HFFc6 (cell line): ENCODE measurements around the gene AUTS2. TPM values are rescaled to one million over a fixed set of nuclear protein-coding genes. Genes with fewer than 3 reads are reported as not detected.

Experiments used
- DNase-seq: peaks from one replicate; pipeline ENCODE4 v3.0.0-alpha.2; 2018
- H3K27ac Mint-ChIP-seq: 2 replicates; pipeline ENCODE4 v1.8.0; 2020; ENCODE audit warnings: mild to moderate bottlenecking, mixed read lengths
- H3K27me3 Mint-ChIP-seq: 2 replicates; pipeline ENCODE4 v1.8.0; 2021; ENCODE audit warnings: mild to moderate bottlenecking, moderate library complexity, mixed read lengths; ENCODE audit not compliant: insufficient read depth
- H3K36me3 Mint-ChIP-seq: 2 replicates; pipeline ENCODE4 v1.8.0; 2021; ENCODE audit warnings: low read depth, mixed read lengths
- H3K4me1 Mint-ChIP-seq: 2 replicates; pipeline ENCODE4 v1.8.0; 2020; ENCODE audit warnings: low read depth, mixed read lengths
- H3K4me3 Mint-ChIP-seq: 2 replicates; pipeline ENCODE4 v1.8.0; 2020; ENCODE audit warnings: mild to moderate bottlenecking, moderate library complexity, mixed read lengths
- H3K9me3 Mint-ChIP-seq: 2 replicates; pipeline ENCODE4 v1.8.0; 2020; ENCODE audit warnings: mild to moderate bottlenecking, mixed read lengths
- total RNA-seq, 6 experiments: library from RNA; stranded (reverse); fragmentation: NEBNext Ultra II Directional; extraction: Animal tissue kit (Norgen Biotek cat#: 25700); gene quantifications; 2 replicates in 1 of 6; 3 replicates in 5 of 6; pipeline ENCODE4 v1.2.3, GENCODE V29; 2021
- TF ChIP-seq, protein P1 (sequence below): fragments of 200-600 bp; sonication (generic); IDR thresholded peaks from 2 replicates; pipeline ENCODE4 v1.5.0; 2021; ENCODE audit warnings: antibody characterized with exemption, mild to moderate bottlenecking

The AUTS2 gene
- total RNA-seq, 6 experiments from 2014 or later, result 0.02 to 0.19 (median 0.16) TPM; not detected in 2

DNA sequence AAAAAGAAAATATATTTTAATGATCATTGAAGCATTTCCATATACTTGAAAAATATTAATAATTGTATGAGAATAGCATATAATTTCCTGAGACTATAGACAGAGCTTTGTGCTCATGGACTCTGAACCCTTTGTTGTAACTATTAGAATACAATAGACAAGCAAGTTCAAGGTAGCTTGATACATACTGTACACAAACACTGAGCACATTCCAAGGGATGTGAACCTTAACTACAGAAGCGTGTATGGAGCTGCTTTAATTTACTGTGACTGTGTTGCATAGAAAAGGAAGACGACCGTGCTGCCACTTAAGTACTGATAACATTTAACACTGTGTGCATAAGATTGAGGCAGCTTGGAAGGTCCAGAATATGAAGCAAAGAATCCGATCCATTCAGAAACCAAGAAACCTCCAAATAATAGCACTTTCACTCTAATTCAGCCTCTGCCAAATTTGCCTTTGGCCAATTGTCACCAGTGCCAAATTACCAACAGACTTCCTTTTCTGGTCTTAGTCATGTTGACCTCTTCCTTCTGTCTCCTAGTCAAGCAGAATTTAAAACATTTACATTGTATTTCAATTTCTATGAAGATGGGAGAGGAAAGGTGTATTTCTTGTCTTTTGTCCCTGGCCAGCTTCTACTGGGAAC lies 967.6 kb downstream of the AUTS2 start:
- Mint-ChIP-seq H3K4me3 (no peak overlapping the region), H3K36me3 (no peaks in the 10 kb centered on the region), H3K27ac (no peak overlapping the region), H3K9me3 (peaks cover 44% of the 10 kb centered on the region), H3K4me1 (no peaks in the 10 kb centered on the region), H3K27me3 (no peaks in the 10 kb centered on the region)
- no peak for DNase-seq
- TF ChIP-seq, protein P1, sequence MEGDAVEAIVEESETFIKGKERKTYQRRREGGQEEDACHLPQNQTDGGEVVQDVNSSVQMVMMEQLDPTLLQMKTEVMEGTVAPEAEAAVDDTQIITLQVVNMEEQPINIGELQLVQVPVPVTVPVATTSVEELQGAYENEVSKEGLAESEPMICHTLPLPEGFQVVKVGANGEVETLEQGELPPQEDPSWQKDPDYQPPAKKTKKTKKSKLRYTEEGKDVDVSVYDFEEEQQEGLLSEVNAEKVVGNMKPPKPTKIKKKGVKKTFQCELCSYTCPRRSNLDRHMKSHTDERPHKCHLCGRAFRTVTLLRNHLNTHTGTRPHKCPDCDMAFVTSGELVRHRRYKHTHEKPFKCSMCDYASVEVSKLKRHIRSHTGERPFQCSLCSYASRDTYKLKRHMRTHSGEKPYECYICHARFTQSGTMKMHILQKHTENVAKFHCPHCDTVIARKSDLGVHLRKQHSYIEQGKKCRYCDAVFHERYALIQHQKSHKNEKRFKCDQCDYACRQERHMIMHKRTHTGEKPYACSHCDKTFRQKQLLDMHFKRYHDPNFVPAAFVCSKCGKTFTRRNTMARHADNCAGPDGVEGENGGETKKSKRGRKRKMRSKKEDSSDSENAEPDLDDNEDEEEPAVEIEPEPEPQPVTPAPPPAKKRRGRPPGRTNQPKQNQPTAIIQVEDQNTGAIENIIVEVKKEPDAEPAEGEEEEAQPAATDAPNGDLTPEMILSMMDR, result no peak

DNA sequence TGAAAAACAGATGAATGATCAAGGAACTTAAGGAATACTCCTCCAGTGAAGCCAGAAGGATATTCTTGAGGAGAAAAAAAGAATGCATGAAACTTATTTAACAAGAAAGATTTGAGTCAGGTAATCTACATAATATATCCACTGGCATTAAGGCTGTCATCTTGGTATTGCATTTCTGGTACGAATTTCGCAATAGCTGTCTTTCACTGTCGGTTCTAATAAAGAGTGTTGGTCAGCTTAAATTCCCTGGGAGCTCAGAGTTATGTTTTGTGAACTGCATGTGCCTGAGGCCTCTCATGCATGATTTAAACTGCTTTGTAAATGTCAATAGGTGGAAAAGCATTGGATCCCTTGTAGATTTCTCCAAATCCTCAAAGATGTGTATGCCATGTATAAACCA lies 968.4 kb downstream of the AUTS2 start:
- no peaks in the 10 kb centered on the region for H3K27me3 Mint-ChIP-seq
- no peak for DNase-seq
- no peak overlapping the region for H3K27ac Mint-ChIP-seq
- H3K4me3 Mint-ChIP-seq, result no peak overlapping the region
- H3K4me1 Mint-ChIP-seq, result no peaks in the 10 kb centered on the region
- no peaks in the 10 kb centered on the region for H3K36me3 Mint-ChIP-seq
- TF ChIP-seq, protein P1, result no peak
- H3K9me3 Mint-ChIP-seq, result peaks cover 49% of the 10 kb centered on the region

DNA sequence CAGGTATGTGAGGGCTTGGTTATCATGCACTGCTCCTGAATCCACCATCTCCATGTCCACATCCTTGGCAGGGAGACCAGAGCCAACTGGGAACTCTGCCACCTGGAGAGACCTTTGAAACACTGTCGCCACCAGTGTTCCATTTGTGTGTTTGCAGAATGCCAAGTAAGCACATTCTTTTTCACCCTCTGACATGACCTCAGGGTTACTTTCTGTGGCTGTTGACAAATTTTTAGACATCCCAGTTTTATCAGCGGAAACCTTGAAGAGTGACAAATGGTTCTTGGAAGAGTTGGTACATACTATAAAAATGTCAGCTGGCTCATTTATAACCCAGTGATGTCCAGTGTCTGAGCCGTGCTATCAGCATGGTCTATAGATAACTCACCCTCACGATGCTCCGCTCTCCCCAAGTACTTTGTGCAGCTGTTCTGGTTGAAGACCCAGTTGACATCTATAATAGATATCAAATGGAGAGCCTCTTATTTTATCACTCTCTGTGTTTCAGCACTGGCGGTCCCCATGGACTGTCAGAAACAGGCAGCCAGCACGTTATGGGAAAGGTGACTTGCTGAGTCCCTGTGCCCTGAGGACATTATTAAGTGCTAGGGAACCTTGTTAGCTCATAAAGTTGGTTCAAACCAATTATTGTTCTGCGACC lies 970.5 kb downstream of the AUTS2 start:
- Mint-ChIP-seq H3K27me3 (no peaks in the 10 kb centered on the region), H3K9me3 (peaks cover 56% of the 10 kb centered on the region), H3K36me3 (no peaks in the 10 kb centered on the region), H3K4me3 (no peak overlapping the region), H3K4me1 (no peaks in the 10 kb centered on the region), H3K27ac (no peak overlapping the region)
- TF ChIP-seq, protein P1, result no peak
- no peak for DNase-seq

DNA sequence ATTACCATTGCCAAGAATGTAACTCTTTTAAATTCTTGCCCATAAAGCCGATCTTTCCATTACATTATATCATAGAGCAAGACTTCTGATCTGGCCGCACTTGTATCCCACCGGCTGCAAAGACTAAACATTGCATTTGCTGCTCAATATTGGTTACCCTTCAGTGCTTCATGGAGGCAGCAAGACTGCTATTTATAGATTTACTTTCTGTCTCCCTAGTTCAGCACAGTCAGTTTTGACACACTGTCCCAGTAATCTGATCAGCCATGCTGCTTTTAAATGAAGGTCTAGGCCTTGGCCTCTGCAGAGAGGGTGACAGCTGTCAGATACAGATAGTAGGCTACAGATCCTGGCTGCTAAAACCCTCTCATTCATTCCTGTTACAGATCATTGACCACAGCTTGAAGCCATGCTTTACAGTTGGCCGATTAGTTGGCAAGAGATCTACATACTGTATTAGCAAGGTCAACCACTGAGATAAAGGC lies 971.1 kb downstream of the AUTS2 start:
- no peak for DNase-seq
- Mint-ChIP-seq H3K27me3 (no peaks in the 10 kb centered on the region), H3K4me3 (no peak overlapping the region), H3K9me3 (peaks cover 56% of the 10 kb centered on the region), H3K27ac (no peak overlapping the region), H3K36me3 (no peaks in the 10 kb centered on the region), H3K4me1 (no peaks in the 10 kb centered on the region)
- TF ChIP-seq, protein P1, result no peak

DNA sequence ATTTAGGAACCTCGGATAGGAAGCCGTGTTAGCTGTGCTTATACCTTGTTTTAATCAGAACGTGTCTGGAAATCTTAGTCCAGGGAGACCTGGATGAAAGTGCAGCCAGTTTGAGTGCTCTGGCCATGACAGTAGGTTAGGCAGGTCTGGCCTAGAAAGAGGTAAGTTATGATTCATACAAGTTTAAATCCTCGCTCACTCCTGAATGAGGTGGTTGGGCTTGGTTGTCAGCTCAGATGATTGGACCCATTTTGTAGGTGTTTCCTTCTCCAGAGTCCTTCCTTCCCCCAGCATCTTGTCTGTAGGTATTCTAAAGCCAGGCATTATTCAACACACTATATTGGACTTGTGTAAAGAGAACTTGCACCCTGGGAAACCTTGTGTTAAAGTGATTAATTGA lies 971.8 kb downstream of the AUTS2 start:
- no peaks in the 10 kb centered on the region for H3K4me1 Mint-ChIP-seq
- H3K9me3 Mint-ChIP-seq, result peaks cover 56% of the 10 kb centered on the region
- no peak overlapping the region for H3K27ac Mint-ChIP-seq
- H3K4me3 Mint-ChIP-seq, result no peak overlapping the region
- TF ChIP-seq, protein P1, result no peak
- H3K36me3 Mint-ChIP-seq, result no peaks in the 10 kb centered on the region
- DNase-seq, result no peak
- H3K27me3 Mint-ChIP-seq, result no peaks in the 10 kb centered on the region
